Activated CD8-positive, alpha-beta memory T cell treated with anti-CD3 and anti-CD28 coated beads, Interleukin-2, amount 50 U/mL, for 1 hour (primary cell): ENCODE results near the gene PLXNC1.

Experiments
- DNase-seq: peaks from one replicate; pipeline ENCODE4 v3.0.0-alpha.2; 2020; ENCODE audit errors: extremely low read depth

Gene PLXNC1

GRCh38 chr12:94133964-94134795 is 14.2 kb upstream of the PLXNC1 start:
- no peak for DNase-seq

- no peak for DNase-seq
Observed at GRCh38 chr12:94135896-94136295, 12.5 kb upstream of the PLXNC1 start.

GRCh38 chr12:94139816-94140215 is 8.6 kb upstream of the PLXNC1 start:
- DNase-seq = no peak

- no peak for DNase-seq
Observed at GRCh38 chr12:94140556-94140955, 7.8 kb upstream of the PLXNC1 start.

- DNase-seq = no peak
Observed at GRCh38 chr12:94141004-94141764, 7.2 kb upstream of the PLXNC1 start.

GRCh38 chr12:94141892-94142291 is 6.5 kb upstream of the PLXNC1 start:
- DNase-seq = no peak

- no peak for DNase-seq
Observed at GRCh38 chr12:94143438-94143837, 4.9 kb upstream of the PLXNC1 start.

- DNase-seq = no peak
Observed at GRCh38 chr12:94143951-94144350, 4.4 kb upstream of the PLXNC1 start.

- DNase-seq = no peak
Observed at GRCh38 chr12:94144781-94145180, 3.6 kb upstream of the PLXNC1 start.

- DNase-seq = no peak
Observed at GRCh38 chr12:94145191-94145983, 3.0 kb upstream of the PLXNC1 start.

GRCh38 chr12:94146166-94146936 is 2.0 kb upstream of the PLXNC1 start:
- no peak for DNase-seq

GRCh38 chr12:94147387-94147990 is 888 bp upstream of the PLXNC1 start:
- DNase-seq = no peak

GRCh38 chr12:94148739-94149118 is 352 bp downstream of the PLXNC1 start:
- no peak for DNase-seq

- DNase-seq = no peak
Observed at GRCh38 chr12:94149119-94149780, 873 bp downstream of the PLXNC1 start.

GRCh38 chr12:94149781-94150239 is 1.4 kb downstream of the PLXNC1 start:
- DNase-seq = no peak

GRCh38 chr12:94150240-94151121 is 2.1 kb downstream of the PLXNC1 start:
- DNase-seq = no peak

- DNase-seq = no peak
Observed at GRCh38 chr12:94151582-94151981, 3.2 kb downstream of the PLXNC1 start.

- no peak for DNase-seq
Observed at GRCh38 chr12:94152292-94153078, 4.1 kb downstream of the PLXNC1 start.

GRCh38 chr12:94157181-94157580 is 8.8 kb downstream of the PLXNC1 start:
- DNase-seq = no peak
